Psoas muscle (tissue), 8 donors: ENCODE measurements around the gene RNF220. TPM values are rescaled to one million over a fixed set of nuclear protein-coding genes. Genes with fewer than 3 reads are reported as not detected.

Experiments used
- ATAC-seq, 4 donors: fragments of 200-7000 bp; cut with Tn5 transposase; one replicate each; pipeline ENCODE4 v1.9.1; 2020; ENCODE audit warnings: moderate library complexity in 3 of 4, mild to moderate bottlenecking in 2 of 4
- DNase-seq, 2 donors: peaks; one replicate each; pipeline ENCODE4 v3.0.0-alpha.2; 2020
- H3K27ac ChIP-seq: fragments of 200-600 bp; one replicate; pipeline ENCODE4 v1.8.0; 2022
- H3K27me3 ChIP-seq, 3 donors: fragments of 200-600 bp in 1 of 3; one replicate each; pipeline versions ENCODE4 v1.6.1 to v1.8.0; 2013 to 2022; ENCODE audit warnings: low read length in 2 of 3, mild to moderate bottlenecking in 2 of 3, moderate library complexity in 1 of 3; ENCODE audit not compliant: insufficient read depth in 3 of 3
- H3K36me3 ChIP-seq, 2 donors: fragments of 200-600 bp in 1 of 2; one replicate each; pipeline versions ENCODE4 v1.6.1 to v1.8.0; 2013 to 2022; ENCODE audit warnings: low read depth in 1 of 2, mild to moderate bottlenecking in 1 of 2, moderate library complexity in 1 of 2; ENCODE audit not compliant: insufficient read depth in 1 of 2
- H3K4me1 ChIP-seq: fragments of 200-600 bp; one replicate; pipeline ENCODE4 v1.8.0; 2022
- H3K4me3 ChIP-seq: fragments of 200-600 bp; one replicate; pipeline ENCODE4 v1.8.0; 2022; ENCODE audit warnings: mild to moderate bottlenecking
- H3K9me3 ChIP-seq: fragments of 200-600 bp; one replicate; pipeline ENCODE4 v1.8.0; 2022
- WGBS, 3 donors: extraction: QIAGEN DNeasy Blood & Tissue Kit; methylation state at CpG; one replicate each; pipeline versions ENCODE4 v1.1.6 to v1.1.7; 2013; 5-methylcytosine and 5-hydroxymethylcytosine counted together
- intact Hi-C, 2 donors: fragments of 100-400 bp; cut with DNase I; formaldehyde crosslinking; loops; one replicate each; pipeline versions ENCODE4 v1.11.0 to v1.14.2; 2022
- polyA plus RNA-seq, 3 donors: library from polyadenylated mRNA; stranded (reverse); fragments of 200-250 nt; gene quantifications; one replicate each; pipeline ENCODE4 v1.2.3, GENCODE V29; 2013
- total RNA-seq, 4 donors: library from RNA; stranded (reverse); fragmentation: NEBNext Ultra II Directional in 2 of 4; extraction: Animal tissue kit (Norgen Biotek cat#: 25700) in 2 of 4; gene quantifications; one replicate each; pipeline versions ENCODE4 v1.2.1 to v1.2.4, GENCODE V29; 2021 to 2023
- TF ChIP-seq, protein P1 (sequence below): fragments of 200-600 bp; IDR thresholded peaks from one replicate; pipeline ENCODE4 v1.8.0; 2022; ENCODE audit warnings: antibody characterized with exemption
- donor health status: healthy with polysubstance abuse.
- donor health status: DM: no; HTN: no; CAD: no; lungs with moderate emphysema.
- donor health status: Bipolar disorder and iron deficiency.
- donor health status: healthy.
- donor health status: DM: yes; HTN: yes; CAD: no.
- donor health status: DM: no; HTN: no; CAD: no.
- donor health status: DM: no; HTN: no; CAD: no.
- donor health status: DM: yes; HTN: yes; CAD: no.

The RNF220 gene
- total and polyA plus RNA-seq, 7 donors = 61.1 to 133 (median 75.5) TPM

DNA sequence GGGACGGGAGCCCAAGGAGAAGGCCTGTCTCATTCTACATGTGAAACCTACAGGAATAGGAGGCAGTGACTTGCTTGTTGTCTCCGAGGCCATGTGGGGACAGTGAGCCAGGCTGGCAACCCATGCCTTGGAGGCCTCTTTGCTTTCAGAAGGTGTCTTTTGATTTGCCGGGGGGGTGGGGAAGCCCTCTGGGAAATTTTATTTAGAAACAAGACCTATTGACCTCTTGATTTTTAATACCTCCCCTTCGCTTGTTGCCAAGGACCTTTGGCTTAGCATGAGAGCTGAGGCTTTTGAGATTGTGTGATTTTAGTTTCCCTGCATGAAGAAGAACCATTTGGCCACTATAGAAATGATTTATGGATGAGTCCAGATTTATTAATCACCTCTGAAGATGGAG lies 273.6 kb downstream of the RNF220 start:
- ATAC-seq (no peak), DNase-seq (no peak)
- Histone ChIP-seq H3K9me3 (no peaks in the 10 kb centered on the region), H3K4me3 (no peak overlapping the region), H3K4me1 (peaks cover 18% of the 10 kb centered on the region), H3K27me3 (no peaks in the 10 kb centered on the region), H3K36me3 (no peaks in the 10 kb centered on the region), H3K27ac (no peak overlapping the region)
- WGBS, 3 donors = 44 to 77% (median 58%) methylated on average over 4 of the region's 4 CpGs
- TF ChIP-seq, protein P1, sequence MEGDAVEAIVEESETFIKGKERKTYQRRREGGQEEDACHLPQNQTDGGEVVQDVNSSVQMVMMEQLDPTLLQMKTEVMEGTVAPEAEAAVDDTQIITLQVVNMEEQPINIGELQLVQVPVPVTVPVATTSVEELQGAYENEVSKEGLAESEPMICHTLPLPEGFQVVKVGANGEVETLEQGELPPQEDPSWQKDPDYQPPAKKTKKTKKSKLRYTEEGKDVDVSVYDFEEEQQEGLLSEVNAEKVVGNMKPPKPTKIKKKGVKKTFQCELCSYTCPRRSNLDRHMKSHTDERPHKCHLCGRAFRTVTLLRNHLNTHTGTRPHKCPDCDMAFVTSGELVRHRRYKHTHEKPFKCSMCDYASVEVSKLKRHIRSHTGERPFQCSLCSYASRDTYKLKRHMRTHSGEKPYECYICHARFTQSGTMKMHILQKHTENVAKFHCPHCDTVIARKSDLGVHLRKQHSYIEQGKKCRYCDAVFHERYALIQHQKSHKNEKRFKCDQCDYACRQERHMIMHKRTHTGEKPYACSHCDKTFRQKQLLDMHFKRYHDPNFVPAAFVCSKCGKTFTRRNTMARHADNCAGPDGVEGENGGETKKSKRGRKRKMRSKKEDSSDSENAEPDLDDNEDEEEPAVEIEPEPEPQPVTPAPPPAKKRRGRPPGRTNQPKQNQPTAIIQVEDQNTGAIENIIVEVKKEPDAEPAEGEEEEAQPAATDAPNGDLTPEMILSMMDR = no peak
- intact Hi-C loops = no loop called here

DNA sequence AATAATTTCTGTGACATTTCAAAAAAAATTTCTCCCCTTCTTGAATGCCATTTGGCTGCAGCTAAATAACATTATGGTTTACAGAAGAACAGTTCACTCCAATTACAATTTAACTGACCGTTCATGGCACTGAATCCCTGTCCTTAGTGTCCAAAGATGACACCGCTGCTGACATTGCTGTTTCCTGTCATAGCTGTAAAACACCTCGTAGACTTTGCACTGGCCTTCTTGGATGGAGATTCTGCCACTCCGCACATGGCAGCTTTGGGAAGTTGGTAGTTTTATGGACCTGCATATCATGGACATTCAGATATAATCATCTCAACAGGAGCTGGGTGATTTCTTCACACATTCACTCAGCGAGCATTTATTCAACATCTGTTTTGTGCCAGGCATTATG lies 274.4 kb downstream of the RNF220 start:
- TF ChIP-seq, protein P1 = no peak
- Histone ChIP-seq H3K36me3 (no peaks in the 10 kb centered on the region), H3K4me3 (no peak overlapping the region), H3K27ac (no peak overlapping the region), H3K27me3 (no peaks in the 10 kb centered on the region), H3K9me3 (no peaks in the 10 kb centered on the region), H3K4me1 (peaks cover 18% of the 10 kb centered on the region)
- no peak for ATAC-seq
- no peak for DNase-seq
- intact Hi-C loops = no loop called here
- 65 to 89% (median 79%) methylated on average over 5 of the region's 5 CpGs for WGBS, 3 donors

DNA sequence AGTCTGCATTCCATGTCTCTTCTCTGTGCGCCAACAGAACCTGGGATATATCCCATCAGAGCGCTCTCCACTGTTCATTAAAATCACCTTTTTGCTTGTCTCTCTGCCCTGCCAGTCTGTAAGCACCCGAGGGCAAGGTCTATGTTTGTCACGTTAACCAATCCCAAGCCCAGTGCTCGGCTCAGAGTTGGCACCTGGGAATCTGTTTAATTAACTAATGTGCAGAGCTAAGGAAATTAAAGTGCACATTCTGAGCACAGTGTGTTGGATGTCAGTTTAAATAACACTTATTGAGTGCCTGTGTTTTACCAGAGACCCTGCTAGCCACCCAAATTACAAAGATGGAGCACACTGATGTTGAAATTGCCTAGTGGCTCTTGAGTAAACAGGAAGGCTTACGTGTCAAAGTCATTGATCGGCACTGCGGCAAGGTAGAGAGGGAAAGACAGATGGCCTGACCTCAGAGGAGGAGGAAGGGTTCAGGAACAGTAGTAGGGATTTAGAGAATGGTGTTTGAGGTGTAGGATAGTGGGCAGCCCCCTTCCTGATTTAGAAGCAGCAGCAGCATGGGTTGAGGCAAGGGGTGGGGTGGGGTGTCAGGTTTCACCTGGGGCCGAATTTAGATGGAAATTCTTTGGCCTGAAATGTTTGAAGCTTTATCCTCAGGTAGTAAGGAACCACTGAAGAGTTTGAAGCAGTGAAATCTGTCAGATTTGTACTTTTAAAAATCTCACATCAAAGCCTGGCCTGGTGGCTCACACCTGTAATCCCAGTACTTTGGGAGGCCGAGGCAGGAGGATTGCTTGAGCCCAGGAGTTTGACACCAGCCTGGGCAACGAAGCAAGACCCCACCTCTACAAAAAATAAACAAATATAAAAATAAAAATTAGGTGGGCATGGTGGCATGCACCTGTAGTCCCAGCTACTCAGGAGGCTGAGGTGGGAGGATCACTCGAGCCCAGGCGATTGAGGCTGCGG lies 277.1 kb downstream of the RNF220 start:
- Histone ChIP-seq H3K9me3 (no peaks in the 10 kb centered on the region), H3K27ac (no peak overlapping the region), H3K4me3 (no peak overlapping the region), H3K4me1 (no peaks in the 10 kb centered on the region), H3K36me3 (no peaks in the 10 kb centered on the region), H3K27me3 (no peaks in the 10 kb centered on the region)
- ATAC-seq (no peak), DNase-seq (no peak)
- 74 to 85% (median 81%) methylated on average over 14 of the region's 14 CpGs for WGBS, 3 donors
- intact Hi-C loops = no loop called here
- TF ChIP-seq, protein P1 = no peak

DNA sequence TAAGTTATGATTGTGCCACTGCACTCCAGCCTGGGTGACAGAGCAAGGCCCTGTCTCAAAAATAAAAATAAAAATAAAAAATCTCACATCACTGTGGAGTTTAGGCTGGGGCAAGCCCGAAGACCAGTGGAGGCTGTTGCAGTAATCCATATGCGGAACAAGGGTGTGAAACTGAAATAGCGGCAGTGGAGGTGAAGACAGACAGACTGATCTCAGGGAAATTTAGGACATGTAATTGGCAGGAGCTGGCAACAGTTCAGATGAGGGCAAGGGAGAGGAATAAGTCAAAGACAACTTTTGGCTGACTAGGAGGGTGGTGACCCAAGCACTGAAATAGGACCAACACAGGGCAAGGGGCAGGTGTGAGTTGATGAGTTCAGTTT lies 277.8 kb downstream of the RNF220 start:
- WGBS, 3 donors = 79 to 90% (median 86%) methylated on average over 3 of the region's 3 CpGs
- no peak overlapping the region for H3K27ac ChIP-seq
- DNase-seq = no peak
- intact Hi-C loops = no loop called here
- TF ChIP-seq, protein P1 = no peak
- H3K4me3 ChIP-seq = no peak overlapping the region
- H3K4me1 ChIP-seq = no peaks in the 10 kb centered on the region
- no peak for ATAC-seq
- H3K36me3 ChIP-seq = no peaks in the 10 kb centered on the region
- H3K9me3 ChIP-seq = no peaks in the 10 kb centered on the region
- no peaks in the 10 kb centered on the region for H3K27me3 ChIP-seq
